ENCODE measurements around the gene PARD3.

DNA sequence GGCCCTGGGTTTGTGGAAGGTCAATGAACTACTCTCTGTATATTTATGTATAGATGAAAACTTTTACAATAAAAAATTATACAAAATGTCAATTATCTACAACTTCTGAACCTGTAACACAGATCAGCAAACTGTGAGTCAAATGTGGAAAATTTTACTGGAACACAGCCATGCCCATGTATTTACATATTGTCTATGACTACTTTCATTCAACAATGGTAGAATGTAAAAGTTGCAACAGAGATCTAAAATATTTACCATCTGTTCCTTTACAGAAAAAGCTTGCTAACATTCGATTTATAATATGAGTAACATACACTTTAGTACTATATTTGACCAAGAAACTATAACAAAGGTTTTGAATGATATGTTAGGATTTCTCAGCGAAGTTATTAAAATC is 481.6 kb downstream of the PARD3 start:
- TF ChIP-seq CTCF (IDR thresholded peaks at IDR 0.05; ENCODE audit: poor library complexity, severe bottlenecking) (no peak), EP300 (conservative IDR thresholded peaks at IDR 0.05; ENCODE audit: poor library complexity, severe bottlenecking) (no peak)
